NCI-H2107 treated with DMSO at 0.1 percent for 48 hours (cell line): ENCODE measurements around the gene PFN1.

ENCODE experiments used
- DNase-seq: peaks from one replicate; lab custom pipeline; 2025; ENCODE audit not compliant: unreplicated experiment; lab: John Stamatoyannopoulos, UW

Gene PFN1

DNA sequence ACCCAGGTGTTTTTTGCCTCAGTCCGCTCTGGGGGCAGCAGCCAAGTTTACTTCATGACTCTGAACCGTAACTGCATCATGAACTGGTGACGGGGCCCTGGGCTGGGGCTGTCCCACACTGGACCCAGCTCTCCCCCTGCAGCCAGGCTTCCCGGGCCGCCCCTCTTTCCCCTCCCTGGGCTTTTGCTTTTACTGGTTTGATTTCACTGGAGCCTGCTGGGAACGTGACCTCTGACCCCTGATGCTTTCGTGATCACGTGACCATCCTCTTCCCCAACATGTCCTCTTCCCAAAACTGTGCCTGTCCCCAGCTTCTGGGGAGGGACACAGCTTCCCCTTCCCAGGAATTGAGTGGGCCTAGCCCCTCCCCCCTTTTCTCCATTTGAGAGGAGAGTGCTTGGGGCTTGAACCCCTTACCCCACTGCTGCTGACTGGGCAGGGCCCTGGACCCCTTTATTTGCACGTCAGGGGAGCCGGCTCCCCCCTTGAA, 51.1 kb downstream of the PFN1 start:
- no peak for DNase-seq

DNA sequence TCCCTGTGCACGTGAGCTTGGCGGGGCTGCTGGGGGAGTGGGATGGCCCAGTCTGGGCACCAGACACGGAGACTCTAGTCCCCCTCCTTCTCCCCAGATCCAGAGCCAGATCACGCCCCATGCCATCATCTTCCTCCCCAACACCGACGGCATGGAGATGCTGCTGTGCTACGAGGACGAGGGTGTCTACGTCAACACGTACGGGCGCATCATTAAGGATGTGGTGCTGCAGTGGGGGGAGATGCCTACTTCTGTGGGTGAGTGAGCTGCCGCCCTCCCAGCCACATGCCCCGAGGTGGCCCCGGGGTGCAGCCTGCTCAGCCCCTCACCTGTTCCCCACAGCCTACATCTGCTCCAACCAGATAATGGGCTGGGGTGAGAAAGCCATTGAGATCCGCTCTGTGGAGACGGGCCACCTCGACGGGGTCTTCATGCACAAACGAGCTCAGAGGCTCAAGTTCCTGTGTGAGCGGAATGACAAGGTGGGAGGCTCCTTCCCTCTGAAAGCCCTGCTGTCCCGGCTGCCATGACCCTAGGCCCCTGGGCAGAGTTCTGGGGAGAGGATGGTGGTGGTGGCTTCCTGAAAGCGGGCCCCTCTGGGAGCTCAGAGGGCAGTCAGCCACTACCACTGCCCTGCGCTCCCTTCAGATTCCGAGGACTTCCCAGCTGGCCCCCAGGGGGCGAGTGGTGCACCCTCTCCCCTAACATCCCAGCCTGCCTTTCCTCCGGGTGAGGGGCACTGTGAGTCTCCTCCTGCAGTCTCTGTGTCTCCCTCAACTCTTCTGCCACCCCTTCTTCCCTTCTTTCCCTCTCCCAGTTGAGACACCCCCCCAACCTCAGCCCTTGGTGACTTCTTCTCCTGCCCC, 51.8 kb downstream of the PFN1 start:
- DNase-seq, result no peak

DNA sequence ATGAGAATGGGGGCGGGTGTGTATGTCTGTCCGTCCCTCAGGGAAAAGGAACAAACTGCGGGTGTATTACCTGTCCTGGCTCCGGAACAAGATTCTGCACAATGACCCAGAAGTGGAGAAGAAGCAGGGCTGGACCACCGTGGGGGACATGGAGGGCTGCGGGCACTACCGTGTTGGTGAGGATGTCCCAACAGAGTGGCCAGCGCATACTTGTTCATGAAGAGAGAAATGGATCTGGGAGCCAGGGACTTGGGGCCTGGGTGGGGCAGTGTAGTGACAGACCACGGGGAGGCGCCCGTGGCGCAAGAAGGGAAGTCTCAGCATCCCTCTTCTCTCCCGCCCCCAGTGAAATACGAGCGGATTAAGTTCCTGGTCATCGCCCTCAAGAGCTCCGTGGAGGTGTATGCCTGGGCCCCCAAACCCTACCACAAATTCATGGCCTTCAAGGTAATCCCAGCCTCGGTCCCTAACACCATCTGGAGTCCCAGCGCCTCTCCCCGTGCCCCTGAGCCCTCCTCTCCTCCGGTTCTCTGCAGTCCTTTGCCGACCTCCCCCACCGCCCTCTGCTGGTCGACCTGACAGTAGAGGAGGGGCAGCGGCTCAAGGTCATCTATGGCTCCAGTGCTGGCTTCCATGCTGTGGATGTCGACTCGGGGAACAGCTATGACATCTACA, 52.5 kb downstream of the PFN1 start:
- DNase-seq, result no peak
